Vagina (tissue), 2 donors: ENCODE measurements around the gene INTS7.

Experiments
- CTCF ChIP-seq, 3 experiments: fragments of 450-650 bp in 2 of 3; fragments of 200-600 bp in 1 of 3; sonication (generic) in 1 of 3; IDR thresholded peaks; one replicate each; pipeline ENCODE4 v1.5.1; 2017 to 2019; ENCODE audit warnings: antibody characterized with exemption in 3 of 3, mild to moderate bottlenecking in 2 of 3, moderate library complexity in 2 of 3
- POLR2A ChIP-seq, 2 donors: fragments of 450-650 bp; IDR thresholded peaks; one replicate each; pipeline ENCODE4 v1.6.1; 2017; ENCODE audit warnings: antibody characterized with exemption in 2 of 2, mild to moderate bottlenecking in 2 of 2, moderate library complexity in 2 of 2

- no peak for TF ChIP-seq POLR2A (IDR thresholded peaks at IDR 0.05)
- TF ChIP-seq CTCF (IDR thresholded peaks at IDR 0.05) = peak; percentile 62 to 87 (median 76)
Measured at GRCh38 chr1:212012034-212012740, 23.2 kb downstream of the INTS7 start.
